Caki2 (cell line): ENCODE data around the gene GABRD. TPM values are rescaled to one million over a fixed set of nuclear protein-coding genes. Genes with fewer than 3 reads are reported as not detected.

Experiments used
- total RNA-seq: library from RNA; depleted of rRNA; stranded (reverse); fragments of >200 nt; shearing (Covaris generic); gene quantifications from 2 replicates; pipeline ENCODE4 v1.2.3, GENCODE V29; 2014; ENCODE audit warnings: low replicate concordance; rRNA removed

GABRD gene
- total RNA-seq, 1 experiment from 2014 or later, result 0.74 TPM

Other genes starting within 250 kb of the GABRD start
- 51.8 and 82.9 TPM in 2 replicates for gene NADK, start 240.9 kb upstream of the GABRD start, total RNA-seq
- 282 and 362 TPM in 2 replicates for gene GNB1, start 128.3 kb upstream of the GABRD start, total RNA-seq
- gene CALML6, start 104.1 kb upstream of the GABRD start, total RNA-seq, result not detected in 2 replicates
- not detected in 2 replicates for gene TMEM52, start 100.1 kb upstream of the GABRD start, total RNA-seq
- not detected in 2 replicates for gene CFAP74, start 15.6 kb upstream of the GABRD start, total RNA-seq
- 36.2 and 60.4 TPM in 2 replicates for gene PRKCZ, start 31.1 kb downstream of the GABRD start, total RNA-seq
- gene FAAP20, start 175.4 kb downstream of the GABRD start, total RNA-seq, result 130 and 184 TPM in 2 replicates
- 4.8 and 5.6 TPM in 2 replicates for gene SKI, start 209.0 kb downstream of the GABRD start, total RNA-seq